Posterior cingulate gyrus (tissue), 11 donors: ENCODE results near the gene RPL22.

ENCODE experiments used
- DNase-seq, 10 donors: peaks; one replicate each; pipeline versions ENCODE4 v3.0.0 to v3.0.0-alpha.2; 2020 to 2021; ENCODE audit warnings: mixed read lengths in 3 of 10
- intact Hi-C: fragments of 100-400 bp; cut with DNase I; formaldehyde crosslinking; loops from one replicate; pipeline ENCODE4 v1.15.1; 2023

Gene RPL22

DNA sequence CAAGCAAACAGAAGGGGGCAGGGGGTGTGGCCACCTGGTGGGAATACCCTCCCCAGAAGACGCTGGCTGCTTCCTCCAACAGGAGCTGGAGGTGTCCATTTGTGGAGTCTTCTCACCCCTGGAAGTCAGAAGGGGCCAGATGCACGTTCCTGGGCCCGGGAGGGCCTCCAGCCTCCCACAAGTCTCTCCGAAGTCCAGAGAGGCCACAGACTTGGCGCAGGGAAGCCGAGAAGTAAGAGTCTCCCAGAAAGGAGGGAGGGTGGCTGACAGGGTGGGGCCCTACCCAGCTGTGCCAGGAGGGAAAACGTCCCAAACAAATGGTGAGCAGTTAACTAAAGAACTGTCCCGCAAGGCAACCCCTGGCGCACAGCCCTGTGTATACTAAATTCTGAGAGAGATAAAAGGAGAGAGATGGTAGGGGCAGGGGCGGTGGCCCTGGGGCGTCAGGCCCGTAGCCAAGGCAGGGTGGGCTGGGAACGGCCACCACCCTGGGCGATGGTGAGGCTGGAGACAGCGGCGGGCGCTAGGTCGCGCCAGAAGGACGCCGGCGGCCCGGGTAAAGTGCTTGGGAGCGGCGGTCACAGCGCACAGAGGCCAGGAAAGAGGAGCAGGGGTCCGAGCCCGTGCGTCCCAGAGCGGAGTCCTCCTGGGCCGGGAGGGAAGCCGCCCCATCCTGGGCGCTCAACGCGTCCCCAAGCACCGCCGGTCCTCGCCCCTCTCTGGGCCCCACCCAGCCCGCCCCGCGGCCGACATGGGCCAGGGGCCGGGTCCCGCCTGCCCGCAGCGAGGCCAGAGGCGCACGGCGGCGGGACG, 20.4 kb downstream of the RPL22 start:
- peak in 2 of 10 donors; percentile 71 to 77 for DNase-seq
- intact Hi-C loops, result no loop called here

DNA sequence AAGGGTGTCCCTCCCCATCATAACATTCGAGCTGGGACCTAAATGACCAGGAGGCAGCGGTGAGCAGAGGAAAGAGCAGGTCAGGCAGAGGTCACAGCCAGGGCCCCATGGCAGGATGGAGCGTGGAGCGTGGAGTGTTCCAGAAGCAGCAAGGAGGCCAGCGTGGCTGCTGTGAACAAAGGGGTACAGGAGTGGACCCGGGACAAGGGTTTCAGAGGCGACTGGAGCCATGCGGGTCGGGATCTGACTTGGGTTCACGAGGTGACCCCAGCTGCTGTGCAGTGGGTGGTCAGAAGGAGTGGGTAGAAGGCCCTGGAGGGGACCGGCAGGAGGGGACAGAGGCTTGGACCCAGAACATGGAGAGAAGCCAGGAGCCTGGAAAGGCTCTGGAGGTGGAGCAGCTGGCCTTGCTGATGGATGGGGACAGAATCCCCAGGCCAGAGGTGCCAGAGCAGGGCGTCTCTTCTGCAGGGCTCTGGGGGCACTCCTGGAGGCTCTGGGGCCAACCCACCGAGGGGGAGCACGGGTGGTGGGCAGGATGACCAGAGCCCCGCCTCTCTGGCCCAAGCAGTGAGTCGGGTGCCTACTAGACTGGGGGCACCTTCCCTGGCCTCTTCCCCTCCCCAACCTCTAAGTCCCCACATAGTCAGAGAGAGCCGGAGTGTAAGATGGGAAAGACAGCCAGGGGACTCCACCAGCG, 21.6 kb downstream of the RPL22 start:
- intact Hi-C loops, result no loop called here

DNA sequence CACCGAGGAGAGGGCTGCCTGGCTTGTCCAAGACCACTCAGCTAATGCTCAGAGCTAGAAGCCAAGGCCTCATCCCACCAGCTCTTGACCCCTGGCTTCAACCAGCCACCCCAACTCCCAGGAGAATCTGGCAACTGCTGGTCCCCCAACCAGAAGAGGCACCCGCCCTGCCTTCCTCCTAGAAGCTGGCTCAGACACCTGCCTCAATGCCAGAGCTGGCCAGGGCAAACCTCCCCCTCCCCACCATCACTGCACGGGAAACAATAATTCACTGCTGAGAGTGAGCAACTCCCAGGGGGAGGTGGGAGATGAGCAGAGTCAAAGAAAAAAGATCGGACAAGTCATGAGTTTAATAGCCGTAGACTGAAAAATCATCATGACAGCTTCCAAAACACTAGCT, 22.6 kb downstream of the RPL22 start:
- intact Hi-C loops, result no loop called here
- peak in 2 of 10 donors; percentile 55 to 63 for DNase-seq

More for the DNA sequence above, 21.6 kb downstream of the RPL22 start:
- peak in 2 of 10 donors; percentile 71 to 78 for DNase-seq

DNA sequence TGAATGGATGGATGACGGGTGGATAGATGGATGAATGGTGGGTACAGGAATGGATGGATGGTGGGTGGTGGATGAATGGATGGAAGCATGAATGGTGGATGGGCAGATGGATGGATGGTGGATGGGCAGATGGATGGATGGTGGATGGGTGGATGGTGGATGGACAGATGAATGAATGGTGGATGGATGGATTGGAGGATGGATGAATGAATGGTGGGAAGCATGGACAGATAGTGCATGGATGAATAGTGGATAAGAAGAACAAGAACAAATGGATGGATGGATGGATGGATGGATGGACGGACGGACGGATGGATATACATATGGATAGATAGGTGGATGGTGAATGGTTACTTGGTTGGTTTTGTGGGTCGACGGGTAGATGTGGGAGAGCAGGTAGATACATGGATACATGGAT, 24.0 kb downstream of the RPL22 start:
- DNase-seq, result no peak
- intact Hi-C loops, result no loop called here

DNA sequence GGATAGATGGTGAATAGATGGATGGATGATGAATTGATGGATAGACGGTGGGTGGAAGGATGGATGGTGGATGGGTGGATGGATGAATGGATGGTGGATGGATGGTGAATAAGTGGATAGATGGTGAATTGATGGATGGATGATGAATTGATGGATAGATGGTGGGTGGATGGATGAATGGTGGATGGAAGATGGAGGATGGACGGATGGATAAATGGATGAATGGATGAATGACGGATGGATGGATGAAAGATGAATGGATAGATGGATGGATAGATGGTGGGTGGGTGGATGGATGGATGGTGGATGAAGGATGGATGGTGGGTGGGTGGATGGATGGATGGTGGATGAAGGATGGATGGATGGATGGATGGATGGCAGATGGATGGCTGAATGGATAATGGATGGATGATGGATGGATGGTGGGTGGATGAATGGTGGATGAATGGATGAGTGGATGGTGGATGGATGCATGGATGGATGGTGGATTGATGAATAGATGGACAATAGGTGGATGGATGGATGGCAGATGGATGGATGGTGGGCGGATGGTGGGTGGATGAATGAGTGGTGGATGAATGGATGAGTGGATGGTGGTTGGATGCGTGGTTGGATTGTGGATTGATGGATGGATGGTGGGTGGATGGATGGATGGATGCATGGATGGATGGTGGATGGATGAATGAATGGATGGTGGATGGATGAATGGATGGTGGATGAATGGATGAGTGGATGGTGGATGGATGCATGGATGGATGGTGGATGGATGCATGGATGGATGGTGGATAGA, 24.6 kb downstream of the RPL22 start:
- peak in 1 of 10 donors; percentile 12 for DNase-seq
- intact Hi-C loops, result no loop called here

DNA sequence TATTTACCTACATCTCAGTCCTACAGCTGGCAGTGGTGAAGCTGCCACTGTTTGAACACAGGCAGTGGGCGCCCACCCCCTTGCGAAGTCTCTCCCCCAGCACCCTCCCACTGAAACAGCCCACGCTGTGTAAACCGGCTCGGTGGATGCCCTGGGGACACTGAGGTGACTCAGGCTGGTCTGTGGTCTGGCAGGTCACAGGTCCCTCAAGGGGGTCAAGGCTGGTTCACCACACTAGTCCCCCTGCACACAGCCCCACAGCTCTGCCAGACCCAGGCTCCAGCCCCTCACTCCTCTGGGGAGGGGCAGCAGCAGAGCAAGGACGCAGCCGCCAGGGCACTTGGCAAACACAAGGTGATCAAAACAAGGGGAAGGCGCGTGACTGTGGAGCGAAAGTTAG, 26.8 kb downstream of the RPL22 start:
- intact Hi-C loops, result no loop called here
- peak in 3 of 10 donors; percentile 37 to 76 (median 67) for DNase-seq

DNA sequence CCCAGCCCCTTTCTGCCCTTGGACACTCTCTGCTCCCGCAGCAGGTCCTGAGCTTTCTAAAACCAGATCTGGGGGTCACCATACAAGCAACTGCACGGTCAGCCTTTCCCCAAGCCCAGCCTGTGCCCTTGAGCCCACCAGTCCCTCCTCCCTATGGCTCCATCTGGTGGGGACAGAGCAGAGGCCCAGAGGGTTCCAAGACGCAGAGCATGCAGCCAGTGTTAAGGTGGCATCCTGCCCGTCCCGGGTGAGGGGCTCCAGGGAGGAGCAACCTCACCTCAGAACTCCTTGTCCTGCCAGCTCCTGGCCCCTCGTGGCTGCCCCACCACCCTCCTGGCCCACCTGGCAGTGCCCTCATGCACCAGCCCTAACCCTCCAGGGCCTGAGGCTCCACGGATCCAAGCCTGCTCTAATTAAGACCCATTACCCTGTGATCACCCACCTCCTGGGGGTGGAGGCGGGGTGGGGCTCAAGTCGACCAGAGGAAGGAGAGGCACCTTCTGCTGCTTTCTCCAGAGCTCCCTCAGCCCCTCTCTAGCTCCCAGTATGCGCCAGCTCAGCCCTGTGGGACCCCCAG, 27.8 kb downstream of the RPL22 start:
- intact Hi-C loops, result no loop called here
- DNase-seq, result peak in 3 of 10 donors; percentile 78 to 89 (median 89)

DNA sequence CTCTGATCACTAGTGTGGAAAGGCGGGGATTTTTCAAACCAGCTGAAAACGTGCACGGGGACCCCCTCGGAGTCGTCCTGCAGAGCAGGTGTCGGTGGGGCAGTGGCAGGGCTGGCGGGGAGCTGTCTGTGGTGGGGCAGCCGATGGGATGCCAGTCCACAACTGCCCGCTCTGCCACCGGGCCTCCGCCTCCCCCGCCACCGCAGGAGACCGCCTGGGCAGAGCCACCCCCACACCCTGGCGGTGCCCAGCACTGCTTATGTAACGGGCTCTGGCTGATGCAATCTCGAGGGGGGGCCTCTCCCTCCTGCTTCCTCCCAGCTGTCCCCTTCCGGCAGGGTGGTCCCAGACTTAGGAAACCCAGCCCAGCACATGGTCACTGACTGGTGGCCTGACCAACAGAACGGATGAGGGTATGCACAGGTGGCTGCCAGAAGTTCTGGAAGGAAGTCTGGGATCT, 28.6 kb downstream of the RPL22 start:
- intact Hi-C loops, result no loop called here

DNA sequence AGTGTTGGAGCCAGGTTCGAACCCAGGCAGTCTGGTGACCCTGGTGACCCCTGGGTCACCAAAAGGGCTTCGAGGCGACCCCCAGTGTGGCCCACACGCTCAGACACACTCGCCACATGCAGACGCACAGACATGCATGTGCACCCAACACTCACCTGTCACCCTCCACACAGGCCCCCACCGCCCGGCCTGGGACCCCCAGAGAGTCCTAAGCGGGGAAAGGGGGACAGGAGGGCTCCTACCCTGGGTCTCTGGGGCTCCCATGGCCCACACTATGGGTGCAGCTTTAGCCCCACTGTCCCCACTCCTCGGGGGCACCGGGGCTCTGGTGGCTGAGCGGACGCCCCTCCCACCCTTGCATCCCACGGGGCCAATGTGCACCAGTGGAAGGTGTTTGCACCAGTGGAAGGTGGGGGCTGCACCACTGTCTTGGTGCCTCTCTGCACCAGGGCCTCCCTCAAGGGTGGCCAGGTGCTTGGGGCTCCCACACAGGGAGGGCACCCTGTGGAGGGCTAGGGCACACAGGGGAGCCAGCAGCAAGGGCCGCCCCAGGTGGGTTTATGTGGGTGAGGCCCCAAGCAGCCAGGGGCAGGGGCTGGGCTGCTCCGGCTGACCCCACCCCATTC, 29.2 kb downstream of the RPL22 start:
- DNase-seq, result peak in 3 of 10 donors; percentile 55 to 83 (median 70)
- intact Hi-C loops, result no loop called here

More for the DNA sequence above, 28.6 kb downstream of the RPL22 start:
- DNase-seq, result peak in 8 of 10 donors; percentile 72 to 98 (median 78)

DNA sequence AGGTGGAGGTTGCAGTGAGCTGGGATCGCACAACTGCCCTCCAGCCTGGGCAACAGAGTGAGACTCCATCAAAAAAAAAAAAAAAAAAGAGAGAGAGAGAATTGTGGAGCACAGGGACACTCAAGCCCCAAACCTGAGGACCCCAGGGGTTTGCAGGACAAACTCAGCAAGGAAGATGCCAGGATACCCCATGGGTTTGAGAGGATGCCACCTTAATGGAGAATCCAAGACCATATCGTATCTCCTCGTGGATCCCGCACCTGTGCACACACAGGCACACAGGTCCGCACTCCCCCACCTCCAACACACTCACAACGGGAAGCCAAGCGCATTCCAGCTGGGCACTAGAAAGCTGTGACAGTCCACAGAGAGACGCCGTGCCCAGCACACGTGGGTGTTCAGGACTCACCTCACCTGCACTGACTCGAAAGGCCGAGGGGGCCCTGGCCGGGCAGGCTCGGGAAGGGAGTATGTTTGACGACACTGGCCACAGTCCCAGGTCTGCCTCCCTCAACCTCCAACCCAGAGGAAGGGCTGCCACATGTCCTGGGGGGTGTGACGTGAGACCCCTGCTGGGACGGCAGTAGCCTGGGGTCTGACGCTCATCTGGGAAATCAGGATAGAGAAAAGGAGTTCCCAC, 30.3 kb downstream of the RPL22 start:
- peak in 3 of 10 donors; percentile 65 to 83 (median 77) for DNase-seq
- intact Hi-C loops, result no loop called here

DNA sequence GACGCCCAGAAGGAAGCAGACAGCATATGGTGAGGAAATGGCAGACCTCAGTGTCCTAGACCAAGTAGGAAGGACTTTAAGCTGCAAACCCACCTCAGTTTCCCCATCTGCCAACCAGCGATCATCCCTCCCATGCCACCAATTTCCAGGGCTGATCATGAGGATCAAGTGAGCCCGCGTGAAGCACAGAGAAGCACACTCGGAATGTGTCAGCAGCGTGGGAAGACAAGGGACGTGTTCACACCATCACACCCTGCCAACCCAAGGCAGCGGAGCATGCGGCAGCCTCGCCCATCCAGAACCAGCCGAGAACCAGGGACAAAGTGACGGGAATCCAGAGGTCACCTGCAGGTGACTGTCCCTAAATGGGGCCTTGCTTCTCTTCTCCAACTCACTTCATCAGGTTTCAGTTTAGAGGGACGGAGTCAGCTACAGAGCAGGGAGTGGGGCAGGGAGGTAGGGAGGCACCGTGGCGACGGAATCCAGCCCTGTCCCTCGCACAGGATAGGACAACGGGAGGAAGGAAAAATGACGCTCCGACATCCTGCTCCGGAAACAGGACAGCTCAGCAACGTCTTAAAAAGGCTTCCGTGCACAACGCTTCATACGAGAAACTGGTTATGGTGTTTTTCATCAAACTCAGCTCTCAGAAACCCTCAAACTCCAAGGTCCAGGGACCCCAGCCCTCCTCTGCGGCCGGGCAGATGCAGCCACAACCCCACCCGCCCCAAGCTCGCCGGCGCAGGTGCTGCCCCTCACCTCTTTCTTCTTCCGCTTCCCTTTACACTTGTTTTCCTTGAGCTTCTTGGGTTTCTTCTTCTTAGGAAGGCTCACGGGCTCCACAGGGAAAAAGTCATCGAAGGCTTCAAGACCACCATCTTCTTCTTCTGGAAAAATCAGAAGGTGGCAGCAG, 31.7 kb downstream of the RPL22 start:
- intact Hi-C loops, result no loop called here
- peak in 6 of 10 donors; percentile 56 to 94 (median 80) for DNase-seq

DNA sequence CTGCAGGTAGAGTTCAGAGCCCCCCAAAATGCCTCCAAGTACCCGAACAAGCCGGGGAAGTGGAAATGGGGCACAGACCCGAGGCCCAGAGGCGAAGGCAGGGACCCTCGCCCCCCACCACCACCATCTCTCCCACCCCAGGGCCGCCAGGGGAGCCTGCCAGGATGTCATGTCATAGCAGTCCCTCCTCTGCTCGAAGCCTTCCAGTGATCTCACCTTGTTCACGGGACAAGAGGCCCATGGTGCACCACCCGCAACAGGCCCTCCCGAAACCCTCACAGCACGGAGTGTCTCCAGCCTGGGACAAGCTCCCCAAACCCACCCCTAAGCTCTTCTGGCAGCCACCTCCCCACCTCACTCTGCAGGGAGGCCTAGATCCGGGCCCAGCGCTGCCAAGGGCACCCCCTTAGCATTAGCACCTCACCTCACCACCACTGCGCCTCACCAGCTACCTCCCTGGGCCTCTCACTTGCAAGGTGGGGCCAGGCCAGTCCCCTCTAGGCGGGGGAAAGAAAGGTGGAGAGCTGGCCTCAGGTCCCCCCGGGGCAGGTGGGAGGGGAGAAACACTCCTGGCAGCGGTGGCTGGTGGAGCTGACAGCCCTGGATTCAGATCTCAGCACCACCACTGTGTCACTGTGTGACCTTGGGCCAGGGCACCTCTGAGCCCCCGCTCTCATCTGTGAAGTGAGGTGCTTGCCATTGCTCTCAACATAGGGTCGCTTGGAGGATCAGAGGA, 32.6 kb downstream of the RPL22 start:
- intact Hi-C loops, result no loop called here
- DNase-seq, result peak in 3 of 10 donors; percentile 50 to 63 (median 55)

DNA sequence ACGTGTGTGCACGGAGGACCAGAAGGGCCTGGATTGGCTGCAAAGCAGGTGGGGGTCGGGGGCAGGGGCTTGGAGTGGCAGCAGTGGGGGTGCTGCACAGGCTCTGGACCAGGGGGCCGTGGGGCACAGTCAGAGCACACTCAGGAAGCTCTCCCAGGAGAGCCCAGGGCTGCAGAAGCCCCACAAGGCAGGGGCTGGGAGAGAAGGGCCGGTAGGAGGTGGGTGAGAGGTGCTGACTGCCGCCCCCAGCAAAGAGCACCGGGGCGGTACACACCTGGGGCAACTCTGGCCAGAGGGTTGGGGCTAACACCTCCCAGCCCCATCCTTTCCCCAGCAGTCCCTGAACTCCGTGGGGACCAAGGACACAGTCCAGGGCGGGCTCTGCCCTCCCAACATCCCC, 33.2 kb downstream of the RPL22 start:
- intact Hi-C loops, result no loop called here
- DNase-seq, result peak in 3 of 10 donors; percentile 40 to 67 (median 44)

DNA sequence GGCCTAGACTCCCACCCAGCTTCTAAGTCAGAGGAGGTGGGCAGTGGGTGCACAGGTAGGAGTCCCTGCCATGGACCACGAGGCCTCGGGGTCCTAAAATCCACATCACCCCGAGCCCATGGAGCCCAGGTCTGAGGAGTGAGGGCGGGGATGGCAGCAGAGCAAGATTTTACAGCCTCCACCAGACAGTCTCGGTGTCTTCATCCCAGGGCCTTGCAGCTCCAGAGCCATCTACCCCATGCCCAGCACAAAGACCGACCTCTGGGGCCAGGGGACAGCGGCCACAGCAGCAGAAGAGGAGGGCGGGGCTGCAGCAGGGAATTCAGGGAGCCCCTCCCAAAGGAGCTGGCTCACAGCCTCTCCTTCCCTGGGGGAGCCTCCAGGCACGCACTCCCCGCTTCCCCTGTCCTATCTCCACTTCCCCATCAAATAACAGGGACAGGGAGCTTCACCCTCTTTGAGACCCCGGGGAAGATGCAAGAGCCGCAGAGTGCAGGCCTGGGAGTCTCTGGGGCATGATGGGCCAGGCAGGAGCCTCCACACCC, 33.9 kb downstream of the RPL22 start:
- DNase-seq, result peak in 3 of 10 donors; percentile 67 to 80 (median 79)
- intact Hi-C loops, result no loop called here

DNA sequence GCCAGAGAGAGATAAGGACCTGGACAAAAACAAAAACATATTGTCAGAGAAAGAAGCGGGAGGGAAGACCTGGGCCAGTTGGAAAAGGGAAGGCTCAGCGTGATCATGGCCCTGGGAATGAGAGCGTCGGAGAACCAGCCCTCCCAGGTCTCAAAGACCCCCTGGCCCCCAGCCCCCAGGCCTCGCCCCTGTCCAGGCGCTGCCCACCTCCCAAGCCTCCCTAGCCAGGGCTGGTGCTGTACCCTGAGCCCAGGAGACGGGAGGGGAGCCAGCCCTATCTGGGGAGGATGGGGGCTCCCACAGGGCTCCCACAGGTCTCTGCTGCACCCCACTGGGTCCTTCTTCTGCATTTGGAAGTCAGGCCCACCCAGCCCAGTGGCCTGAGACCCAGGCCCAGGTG, 34.4 kb downstream of the RPL22 start:
- peak in 3 of 10 donors; percentile 50 to 78 (median 70) for DNase-seq
- intact Hi-C loops, result no loop called here

DNA sequence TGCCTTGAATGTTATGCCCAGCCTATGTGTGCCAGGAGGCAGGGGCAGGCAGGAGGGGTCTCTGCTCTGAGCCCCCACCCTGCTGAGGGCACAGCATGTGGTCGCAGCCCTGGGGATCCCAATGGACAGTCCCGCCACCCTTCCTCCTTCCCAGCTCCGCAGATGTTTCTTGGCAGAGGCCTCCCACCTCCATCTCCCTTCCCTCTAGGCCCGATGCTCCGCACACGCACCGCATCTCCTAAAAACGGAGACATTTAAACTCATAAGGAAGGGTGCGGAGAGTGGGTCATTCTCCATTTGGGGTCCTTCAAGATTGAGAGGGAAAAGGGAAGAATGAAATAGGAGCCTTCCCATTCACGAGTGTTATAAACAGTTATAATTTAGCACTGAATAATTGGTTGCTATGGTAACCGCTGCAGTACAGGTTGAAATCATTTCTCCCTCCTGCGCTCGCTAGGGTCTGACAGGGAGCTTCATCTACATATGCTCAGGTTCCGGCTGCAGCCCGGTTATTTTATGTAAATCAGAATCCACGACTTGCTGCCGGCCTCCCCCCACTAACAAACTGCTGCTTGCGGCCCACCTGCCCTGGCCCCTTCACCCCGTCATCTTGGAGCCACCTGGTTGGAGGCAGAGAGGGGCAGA, 35.3 kb downstream of the RPL22 start:
- peak in 4 of 10 donors; percentile 54 to 88 (median 76) for DNase-seq
- intact Hi-C loops, result no loop called here
